ENCODE measurements around the gene PSMD3.
"Not testable (repeated sequence)": the region's sequence is repeated elsewhere in the genome, so short reads cannot be mapped to it uniquely, and the experiment has no call there.

The PSMD3 gene

DNA sequence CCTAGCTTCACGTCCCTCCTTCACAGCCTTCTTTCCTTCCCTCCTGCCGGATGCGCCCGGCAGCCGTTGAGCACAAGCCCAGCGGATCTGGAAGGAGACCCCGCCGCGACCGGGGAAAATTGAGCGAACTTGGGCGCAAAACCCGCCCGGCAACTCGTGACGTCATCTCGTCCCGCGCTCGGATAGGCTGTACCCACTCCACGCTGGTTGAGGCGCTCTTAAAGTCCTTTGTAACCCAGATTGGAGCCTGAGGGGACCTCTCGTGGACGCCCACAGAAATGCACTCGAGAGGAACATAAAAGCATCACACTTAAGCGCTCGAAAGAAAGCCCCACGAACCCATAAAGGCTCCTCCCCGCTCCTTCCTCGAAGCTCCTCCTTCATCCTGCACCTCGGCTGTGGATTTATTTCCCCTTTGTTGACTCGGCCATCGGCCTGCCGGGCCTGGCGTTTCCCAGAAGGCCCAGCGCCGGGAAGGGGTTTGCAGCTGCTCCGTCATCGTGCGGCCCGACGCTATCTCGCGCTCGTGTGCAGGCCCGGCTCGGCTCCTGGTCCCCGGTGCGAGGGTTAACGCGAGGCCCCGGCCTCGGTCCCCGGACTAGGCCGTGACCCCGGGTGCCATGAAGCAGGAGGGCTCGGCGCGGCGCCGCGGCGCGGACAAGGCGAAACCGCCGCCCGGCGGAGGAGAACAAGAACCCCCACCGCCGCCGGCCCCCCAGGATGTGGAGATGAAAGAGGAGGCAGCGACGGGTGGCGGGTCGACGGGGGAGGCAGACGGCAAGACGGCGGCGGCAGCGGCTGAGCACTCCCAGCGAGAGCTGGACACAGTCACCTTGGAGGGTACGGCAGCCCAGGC lies at the start of gene PSMD3:
Gene PSMD3 (plus strand): TSS at position 457 of the 856 bp plus-strand sequence. CDS start 164 bp downstream, at position 621.
- DNase-seq (ENCODE audit: low spot score), result peak; percentile 99

- no peak for DNase-seq (ENCODE audit: low spot score)
Measured at GRCh38 chr17:39933912-39934311, 46.7 kb upstream of the PSMD3 start.

DNA sequence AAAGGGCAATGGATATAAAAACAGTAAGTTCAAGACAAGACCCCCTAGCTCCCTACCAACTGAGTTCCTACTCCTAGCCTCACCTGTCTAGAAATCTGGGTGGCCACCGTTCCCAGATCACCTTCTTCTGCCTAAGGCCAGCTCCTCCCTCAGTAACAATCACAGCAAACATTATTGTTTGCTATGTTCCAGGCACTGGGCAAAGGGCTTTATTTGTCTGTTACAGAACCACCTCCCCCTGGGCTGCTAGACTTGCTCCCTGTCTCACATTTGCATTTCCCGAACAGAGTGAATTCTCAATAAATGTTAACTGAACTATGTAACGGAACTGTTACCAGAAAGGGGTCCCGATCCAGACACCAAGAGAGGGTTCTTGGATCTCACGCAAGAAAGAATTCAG lies 46.3 kb upstream of the PSMD3 start:
- no peak for DNase-seq (ENCODE audit: low spot score)

DNA sequence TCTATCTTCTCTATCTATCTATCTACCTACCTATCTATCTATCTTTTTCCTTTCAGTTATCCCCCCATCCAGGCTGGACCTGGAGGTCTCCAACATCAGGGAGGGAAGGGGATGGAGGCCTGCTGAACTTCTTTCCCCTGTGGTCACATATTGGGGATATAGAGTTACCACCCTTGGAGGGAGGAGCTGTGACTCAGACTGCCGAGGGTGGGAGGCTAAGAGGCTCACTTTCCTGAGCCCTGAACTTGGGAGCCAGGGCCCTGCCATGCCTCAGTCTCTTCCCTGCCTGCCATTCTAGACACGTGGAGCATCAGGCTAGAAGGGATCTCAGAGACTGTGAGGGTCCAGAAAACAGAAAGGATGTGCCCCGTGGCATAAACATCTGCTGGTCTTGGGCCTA lies 44.7 kb upstream of the PSMD3 start:
- DNase-seq (ENCODE audit: low spot score), result no peak

DNA sequence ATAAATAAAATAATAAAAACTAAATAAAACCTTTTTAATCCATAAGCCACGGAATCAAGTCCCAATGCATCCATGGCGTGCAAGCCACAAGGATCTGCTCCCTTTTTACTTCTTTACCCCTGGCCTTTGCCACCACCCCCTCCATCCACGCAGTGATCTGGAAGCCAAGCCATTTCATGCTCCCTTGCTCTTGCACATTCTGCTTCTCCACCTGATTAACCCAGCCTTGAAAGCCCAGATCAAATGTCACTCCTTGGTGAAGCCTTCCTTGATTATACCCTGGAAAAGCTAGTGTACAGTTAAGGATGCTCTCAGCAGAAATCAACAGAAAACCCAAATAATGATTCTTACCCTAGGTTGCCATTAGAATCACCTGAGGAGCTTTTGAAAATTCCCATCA lies 43.2 kb upstream of the PSMD3 start:
- no peak for DNase-seq (ENCODE audit: low spot score)

GRCh38 chr17:39938140-39938869 lies 42.3 kb upstream of the PSMD3 start:
- DNase-seq (ENCODE audit: low spot score), result no peak

DNA sequence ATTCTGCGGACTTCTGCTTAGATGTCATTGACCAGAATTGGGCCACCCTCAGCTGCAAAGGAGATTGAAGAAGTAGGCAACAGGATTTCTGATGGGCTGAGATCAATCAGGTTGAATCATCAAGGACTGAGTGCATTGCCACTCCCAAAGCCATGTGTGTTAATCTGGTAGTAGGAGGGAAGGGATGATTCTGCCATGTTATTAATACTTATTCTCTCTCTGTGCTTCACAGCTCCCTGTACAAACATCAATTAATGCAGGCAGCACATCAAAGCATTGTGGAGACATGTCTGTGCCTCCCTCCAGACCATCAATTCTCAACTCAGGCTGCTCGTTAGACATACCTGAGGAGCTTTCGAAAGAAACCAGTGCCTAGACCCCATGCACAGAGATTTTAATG lies 41.5 kb upstream of the PSMD3 start:
- no peak for DNase-seq (ENCODE audit: low spot score)

DNA sequence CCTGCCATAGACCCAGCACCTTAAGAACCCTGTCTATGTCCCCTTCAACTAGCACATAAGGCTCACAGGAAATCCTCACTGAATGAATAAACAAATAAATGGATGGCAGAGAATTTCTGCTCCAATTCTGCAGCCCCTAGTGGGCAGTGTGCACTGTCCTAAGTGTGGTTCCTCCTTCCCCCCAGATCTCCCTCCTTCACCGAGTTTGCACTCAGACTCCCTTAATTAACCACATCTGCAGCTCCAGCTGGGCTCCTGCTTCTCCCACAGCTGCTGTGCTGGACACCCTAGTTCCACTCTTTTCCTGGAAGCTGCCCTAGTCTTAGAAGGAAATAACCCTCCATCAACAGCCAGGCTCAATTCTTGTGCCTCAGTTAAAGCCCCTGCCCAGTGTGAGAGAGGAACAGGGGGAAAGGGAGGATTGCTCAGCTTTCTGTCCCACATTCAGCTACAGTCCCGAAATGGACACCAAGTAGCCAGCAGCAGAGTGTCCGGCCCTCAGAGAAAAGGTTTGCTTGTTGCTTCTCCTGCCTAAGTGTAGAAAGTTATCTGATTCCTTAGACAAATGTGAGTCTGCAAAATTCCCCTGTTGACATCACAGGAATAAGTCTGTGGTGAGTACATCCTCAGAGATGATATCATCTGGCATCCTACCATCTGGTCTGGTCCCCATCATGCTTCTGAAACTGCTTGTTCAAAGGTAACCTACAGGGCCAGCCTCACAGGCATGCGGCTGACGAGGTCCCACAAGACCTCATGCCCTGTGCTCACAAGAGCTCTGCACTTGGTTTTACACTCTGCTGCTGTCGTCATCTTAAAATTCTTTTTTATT lies 40.8 kb upstream of the PSMD3 start:
- DNase-seq (ENCODE audit: low spot score), result no peak

GRCh38 chr17:39943702-39944392 lies 36.8 kb upstream of the PSMD3 start:
- DNase-seq (ENCODE audit: low spot score), result no peak

DNA sequence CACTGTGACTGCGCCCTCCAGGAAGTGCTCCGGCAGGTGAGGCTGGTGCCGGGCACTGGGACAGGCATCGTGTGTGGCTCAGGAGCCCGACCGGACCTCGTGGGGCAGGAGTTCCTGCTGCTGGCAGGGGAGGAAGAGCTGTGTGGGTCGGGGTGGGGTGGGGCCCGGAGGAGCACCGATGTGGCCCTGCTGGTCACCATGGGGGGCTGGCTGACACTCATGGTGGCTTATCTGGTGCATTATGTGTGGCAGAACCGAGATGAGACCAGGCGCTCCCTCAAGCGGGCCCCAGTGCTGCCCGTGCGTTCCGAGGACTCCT lies 36.3 kb upstream of the PSMD3 start:
- DNase-seq (ENCODE audit: low spot score), result no peak

- no peak for DNase-seq (ENCODE audit: low spot score)
Measured at GRCh38 chr17:39946551-39947330, 33.9 kb upstream of the PSMD3 start.

DNA sequence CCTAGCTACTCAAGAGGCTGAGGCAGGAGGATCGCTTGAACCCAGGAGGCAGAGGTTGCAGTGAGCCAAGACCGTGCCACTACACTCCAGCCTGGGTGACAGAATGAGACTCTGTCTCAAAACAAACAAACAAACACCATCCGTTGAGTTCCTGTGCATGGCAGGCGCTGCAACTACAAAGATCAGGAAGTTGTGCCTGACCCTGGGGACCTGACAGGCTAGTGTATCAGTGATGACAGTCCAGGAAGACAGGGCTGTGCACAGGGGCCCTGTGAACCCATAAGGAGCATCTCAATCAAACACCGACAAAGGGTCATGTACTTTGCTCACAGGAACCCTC lies 32.1 kb upstream of the PSMD3 start:
- DNase-seq (ENCODE audit: low spot score), result not testable (repeated sequence)

- DNase-seq (ENCODE audit: low spot score), result no peak
Measured at GRCh38 chr17:39949028-39949427, 31.6 kb upstream of the PSMD3 start.

DNA sequence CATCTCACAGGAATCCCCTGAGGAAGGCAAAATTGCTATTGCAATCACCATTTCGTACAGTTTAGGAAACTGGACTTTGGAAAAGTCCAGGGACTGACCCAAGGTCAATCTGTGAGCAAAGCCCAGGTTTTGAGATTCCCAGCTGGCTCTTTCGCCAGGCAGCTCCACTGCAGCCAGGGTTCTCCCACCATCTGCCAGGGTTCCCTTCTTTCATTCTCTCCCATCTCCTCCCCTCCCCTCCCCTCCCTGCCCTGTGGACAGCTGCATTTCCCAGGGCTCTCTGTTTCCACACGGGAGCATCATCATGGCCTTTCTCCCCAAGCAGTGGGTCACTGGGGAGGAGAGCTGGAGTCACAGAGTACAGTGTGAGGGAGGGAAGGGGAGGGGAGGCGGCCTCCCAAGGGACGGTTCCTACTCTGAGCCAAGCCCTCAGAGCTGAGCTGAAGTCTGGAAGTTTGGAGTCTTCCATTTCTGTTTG lies 29.7 kb upstream of the PSMD3 start:
- DNase-seq (ENCODE audit: low spot score), result no peak

- no peak for DNase-seq (ENCODE audit: low spot score)
Measured at GRCh38 chr17:39951924-39952679, 28.5 kb upstream of the PSMD3 start.

- DNase-seq (ENCODE audit: low spot score), result peak; percentile 91
Measured at GRCh38 chr17:39952680-39953470, 27.7 kb upstream of the PSMD3 start.

GRCh38 chr17:39953471-39953888 lies 27.1 kb upstream of the PSMD3 start:
- DNase-seq (ENCODE audit: low spot score), result no peak

DNA sequence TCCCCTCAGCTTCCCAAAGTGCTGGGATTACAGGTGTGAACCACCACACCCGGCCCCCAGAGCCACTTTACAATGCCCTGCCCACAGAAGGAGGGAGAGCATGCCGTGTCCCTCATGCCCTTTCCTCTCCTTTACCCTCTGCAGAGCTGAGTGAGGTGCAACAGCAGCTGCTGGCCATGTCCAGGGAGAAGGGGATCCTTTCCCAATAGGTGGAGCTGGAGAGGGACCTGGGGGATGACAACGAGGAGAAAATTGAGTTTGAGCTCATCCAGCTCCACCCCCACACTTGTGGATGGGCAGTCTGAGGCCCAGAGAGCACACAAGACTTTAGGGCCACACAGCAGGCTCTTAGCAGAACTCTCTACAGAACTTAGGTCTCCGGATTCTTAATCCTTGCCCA lies 25.7 kb upstream of the PSMD3 start:
- no peak for DNase-seq (ENCODE audit: low spot score)

DNA sequence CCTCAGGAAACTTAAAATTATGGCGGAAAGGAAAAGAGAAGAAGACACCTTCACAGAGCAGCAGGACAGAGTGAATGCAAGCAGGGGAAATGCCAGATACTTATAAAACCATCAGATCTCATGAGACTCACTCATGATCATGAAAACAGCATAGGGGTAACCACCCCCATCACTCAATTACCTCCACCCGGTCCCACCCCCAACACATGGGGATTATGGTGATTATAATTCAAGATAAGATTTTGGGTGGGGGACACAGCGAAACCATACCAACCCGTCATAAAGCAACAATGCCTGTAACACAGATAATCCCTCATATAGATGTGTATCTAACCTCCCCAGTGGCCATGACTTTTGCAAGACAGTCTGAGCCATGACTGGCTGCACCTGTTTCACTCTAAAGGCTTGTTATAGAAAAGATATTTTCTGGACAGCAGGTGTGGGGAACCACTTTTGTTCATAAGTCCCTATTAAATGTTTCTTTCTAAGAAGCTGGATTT lies 24.8 kb upstream of the PSMD3 start:
- no peak for DNase-seq (ENCODE audit: low spot score)

Measured in SW480 (cell line).